GM18526 (cell line): Measurements from ENCODE around the gene TMSB10.

ENCODE experiments used
- POLR2A ChIP-seq: IDR thresholded peaks from 3 replicates; pipeline ENCODE4 v1.6.1; 2011; ENCODE audit not compliant: insufficient read length; ENCODE audit errors: extremely low read depth

TMSB10 gene

DNA sequence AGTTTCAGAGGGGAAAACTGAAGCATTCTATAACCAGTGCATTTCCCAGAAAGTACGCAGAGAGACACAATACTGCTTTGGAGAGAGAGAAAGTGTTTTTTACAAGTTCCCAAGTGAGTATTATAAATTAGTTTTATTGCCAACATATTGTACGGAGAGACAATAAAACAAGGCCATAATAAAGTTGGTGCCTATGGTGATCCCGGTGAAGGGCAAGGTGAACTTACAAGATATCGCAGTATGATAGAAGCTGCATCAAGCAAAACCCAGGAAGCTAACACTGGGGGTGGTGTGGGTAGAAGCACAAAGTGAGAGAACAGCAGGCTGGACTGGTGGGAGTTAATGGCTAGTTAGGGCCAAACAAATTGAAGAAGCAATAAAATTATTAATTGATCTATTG lies 7.5 kb downstream of the TMSB10 start:
- TF ChIP-seq POLR2A: no peak

DNA sequence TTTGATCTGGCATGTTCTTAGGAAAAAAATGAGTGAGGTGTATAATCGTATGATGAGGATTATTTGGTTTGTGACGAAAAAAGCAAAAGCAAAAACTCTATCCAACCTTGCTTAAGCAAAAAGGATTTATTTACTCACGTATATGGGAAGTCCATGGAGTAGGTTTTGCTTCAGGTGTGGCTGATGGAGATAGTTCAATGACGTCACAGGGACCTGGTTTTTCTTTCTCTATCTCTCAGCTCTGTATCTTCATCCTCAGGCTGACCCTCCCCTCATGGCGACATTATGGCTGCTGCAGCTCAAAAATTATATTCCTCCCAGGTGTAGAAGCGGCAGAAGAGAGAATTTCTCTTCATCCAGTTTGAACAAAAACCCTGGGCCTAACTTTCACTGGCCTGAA lies 8.9 kb downstream of the TMSB10 start:
- no peak for TF ChIP-seq POLR2A

GRCh38 chr2:84918430-84918829 lies 13.0 kb downstream of the TMSB10 start:
- no peak for TF ChIP-seq POLR2A

DNA sequence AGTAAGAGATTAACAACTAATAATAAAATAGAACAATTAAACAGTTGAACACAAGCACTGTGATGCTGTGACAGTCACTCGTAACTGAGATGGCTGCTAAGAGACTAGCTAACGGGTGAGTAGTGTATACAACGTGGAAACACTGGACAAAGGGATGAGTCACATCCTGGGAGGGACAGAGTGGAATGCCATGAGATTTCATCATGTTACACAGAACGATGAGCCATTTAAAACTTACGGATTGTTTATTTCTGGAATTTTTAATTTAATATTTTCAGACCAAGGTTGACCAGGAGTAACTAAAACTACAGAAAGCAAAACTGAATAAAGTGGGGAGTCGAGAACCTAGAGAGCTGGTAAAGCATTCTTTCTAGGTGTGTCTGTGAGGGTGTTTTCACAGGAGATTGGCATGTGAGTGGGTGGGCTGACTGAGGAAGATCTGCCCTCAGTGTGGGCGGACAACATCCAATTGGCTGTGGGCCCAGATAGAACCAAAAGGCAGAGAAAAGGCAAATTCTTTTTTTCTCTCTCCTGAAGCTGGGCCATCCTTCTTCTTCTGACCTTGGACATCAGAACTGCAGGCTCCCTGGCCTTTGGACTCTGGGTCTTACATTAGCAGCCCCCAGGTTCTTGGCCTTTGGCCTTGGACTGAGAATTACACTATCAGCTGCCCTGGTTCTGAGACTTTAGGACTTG lies 14.6 kb downstream of the TMSB10 start:
- TF ChIP-seq POLR2A: peak; percentile 40

DNA sequence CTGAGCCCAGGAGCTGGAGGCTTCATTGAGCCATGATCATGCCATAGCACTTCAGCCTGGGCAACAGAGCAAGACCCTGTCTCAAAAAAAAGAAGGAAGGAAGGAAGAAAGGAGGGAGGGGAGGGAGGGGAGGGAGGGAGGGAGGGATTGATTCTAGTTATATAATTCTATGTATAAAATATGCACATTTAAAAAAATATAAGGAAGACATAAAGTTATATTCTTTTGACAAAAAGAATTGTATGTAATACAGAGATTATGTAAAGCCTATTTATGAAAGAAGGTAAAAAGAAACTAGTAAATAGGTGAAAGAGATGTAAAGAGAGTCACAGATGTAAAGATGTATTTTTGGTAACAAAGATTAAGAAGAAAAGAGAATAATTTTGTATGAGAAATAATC lies 17.6 kb downstream of the TMSB10 start:
- TF ChIP-seq POLR2A: no peak

- no peak for TF ChIP-seq POLR2A
Observed at GRCh38 chr2:84924173-84925106, 19.0 kb downstream of the TMSB10 start.

DNA sequence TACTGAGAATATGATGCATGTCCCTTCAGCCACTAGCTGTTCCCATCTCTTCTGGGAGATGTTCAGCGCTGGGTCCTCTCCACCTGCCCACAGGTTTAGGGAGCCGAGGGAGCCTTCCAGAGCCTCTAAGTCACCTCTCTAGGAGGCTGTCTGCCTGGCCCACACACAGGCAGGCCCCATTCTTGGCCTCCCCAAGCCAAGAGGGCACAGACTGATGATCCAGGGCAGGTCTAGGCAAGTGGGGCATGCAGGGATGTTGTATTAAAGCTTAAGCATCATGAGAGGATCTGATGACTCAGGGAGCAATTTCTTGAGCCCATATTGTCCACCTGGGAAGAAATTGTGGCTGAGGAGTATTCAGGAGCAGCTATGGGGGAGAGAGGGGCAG lies 19.9 kb downstream of the TMSB10 start:
- no peak for TF ChIP-seq POLR2A

GRCh38 chr2:84925724-84926376 lies 20.4 kb downstream of the TMSB10 start:
- TF ChIP-seq POLR2A: peak; percentile 42

GRCh38 chr2:84927275-84927627 lies 21.8 kb downstream of the TMSB10 start:
- TF ChIP-seq POLR2A: no peak

DNA sequence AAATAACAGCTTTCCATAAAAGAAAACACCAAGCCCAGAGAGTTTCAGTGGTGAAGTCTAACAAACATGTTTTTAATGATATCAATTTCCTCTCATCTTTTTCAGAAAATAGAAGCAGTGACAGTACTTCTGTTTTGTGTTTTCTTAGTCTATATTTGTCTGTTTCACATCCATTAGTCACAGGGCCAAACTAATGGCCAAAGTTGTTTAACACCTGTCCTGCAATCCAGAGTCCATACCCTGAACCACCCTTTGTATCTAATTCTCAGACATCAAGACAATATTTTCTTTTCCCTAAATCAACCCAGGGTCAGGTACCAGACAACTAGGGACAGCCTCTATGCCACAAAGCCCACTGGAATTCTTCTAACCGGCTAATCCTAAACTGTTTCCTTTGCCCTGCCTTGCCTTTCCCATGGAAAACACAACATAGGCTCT lies 25.9 kb downstream of the TMSB10 start:
- TF ChIP-seq POLR2A: no peak

GRCh38 chr2:84938194-84938879 lies 32.9 kb downstream of the TMSB10 start:
- TF ChIP-seq POLR2A: no peak

DNA sequence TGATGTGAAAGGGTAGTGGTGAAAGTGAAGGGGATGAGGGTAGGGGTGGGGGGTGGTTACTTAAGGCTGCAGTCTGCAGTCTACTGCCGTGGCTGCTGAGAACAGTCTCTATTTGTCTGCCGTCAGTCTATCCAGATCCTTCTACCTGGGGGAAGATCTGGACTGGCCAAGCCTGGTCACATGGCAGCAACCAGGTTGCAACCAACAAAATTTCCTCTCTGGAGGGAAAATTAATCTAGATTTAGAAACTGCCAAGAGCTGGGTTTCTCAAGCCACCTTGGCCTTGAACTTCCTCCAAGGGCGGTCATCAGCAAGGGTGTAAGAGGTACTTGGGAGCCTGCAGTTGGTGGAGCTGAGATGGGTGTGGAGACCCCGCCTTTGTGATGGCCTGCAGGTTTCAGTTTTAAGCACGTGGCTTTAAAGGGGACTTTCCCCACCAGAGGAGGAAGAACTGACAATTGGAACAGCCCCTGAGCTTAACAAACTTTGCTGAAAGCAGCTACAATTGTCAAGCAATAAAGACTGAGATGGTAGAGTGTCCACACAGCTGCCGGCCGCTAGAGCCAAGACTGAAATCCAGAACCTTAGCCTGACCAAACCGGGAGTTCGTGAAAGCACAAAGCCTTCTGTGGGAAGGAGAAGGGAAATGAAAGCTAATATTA lies 34.1 kb downstream of the TMSB10 start:
- TF ChIP-seq POLR2A: peak; percentile 41

DNA sequence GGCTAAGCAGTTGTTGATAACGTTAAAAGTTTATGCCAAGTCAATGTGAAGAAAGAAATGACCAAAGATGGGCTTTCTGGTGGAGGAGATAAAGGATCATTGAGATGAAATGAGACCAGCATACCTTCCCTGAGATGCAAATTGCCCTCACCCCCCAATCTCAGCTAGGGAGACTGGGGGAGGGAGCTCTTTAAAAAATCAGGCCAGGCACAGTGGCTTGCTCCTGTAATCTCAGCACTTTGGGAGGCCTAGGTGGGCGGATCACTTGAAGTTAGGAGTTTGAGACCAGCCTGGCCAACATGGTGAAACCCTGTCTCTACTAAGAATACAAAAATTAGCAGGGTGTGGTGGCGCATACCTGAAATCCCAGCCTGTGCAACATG lies 34.6 kb downstream of the TMSB10 start:
- no peak for TF ChIP-seq POLR2A

DNA sequence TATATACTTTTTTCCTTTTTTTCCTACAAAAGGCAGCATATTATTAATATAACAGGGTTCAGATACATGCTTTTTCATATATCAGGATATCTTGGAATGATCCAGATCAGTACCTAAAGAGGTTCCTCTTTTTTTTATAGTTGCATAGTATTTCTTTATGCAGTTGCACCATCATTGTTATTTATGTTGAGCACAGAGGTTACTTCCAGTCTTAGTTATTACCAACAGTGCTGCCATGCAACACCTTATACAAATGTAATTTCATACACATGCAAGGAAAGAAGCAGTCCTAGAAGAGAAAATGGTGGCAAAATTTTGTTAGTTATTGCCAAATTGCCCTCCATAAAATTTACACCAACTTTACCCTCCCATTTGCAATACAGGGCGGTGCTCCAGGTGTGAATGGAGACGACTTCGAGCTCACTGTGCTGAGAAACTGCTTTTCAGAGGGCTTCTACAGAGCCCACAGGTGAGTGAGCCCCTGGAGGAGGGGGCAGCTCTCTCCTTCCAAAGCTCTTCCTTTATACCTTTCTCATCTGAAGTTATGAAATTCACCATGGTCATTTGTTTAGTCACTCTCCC lies 35.5 kb downstream of the TMSB10 start:
- no peak for TF ChIP-seq POLR2A
